HepG2 (cell line): Measurements from ENCODE around the gene TTC21B. TPM values are rescaled to one million over a fixed set of nuclear protein-coding genes. Genes with fewer than 3 reads are reported as not detected.

Experiments
- CCDC6 ChIP-seq: sonication (generic); formaldehyde crosslinking; IDR thresholded peaks from 2 replicates; pipeline ENCODE4 v1.8.1; 2022; ENCODE audit warnings: mild to moderate bottlenecking, missing genetic modification reagents, moderate library complexity
- HDAC1 ChIP-seq: sonication (generic); formaldehyde crosslinking; IDR thresholded peaks from 2 replicates; pipeline ENCODE4 v1.5.1; 2020; ENCODE audit warnings: mild to moderate bottlenecking, missing genetic modification reagents
- HIC2 ChIP-seq: sonication (generic); formaldehyde crosslinking; IDR thresholded peaks from 2 replicates; pipeline ENCODE4 v1.9.0; 2022; ENCODE audit warnings: low read depth, missing genetic modification reagents
- IKZF4 ChIP-seq: sonication (generic); formaldehyde crosslinking; IDR thresholded peaks from 2 replicates; pipeline ENCODE4 v1.5.1; 2020; ENCODE audit warnings: borderline replicate concordance, mild to moderate bottlenecking, low read depth, missing genetic modification reagents; ENCODE audit errors: not compliant biosample characterization
- PHF21A ChIP-seq: sonication (generic); formaldehyde crosslinking; IDR thresholded peaks from 2 replicates; pipeline ENCODE4 v1.5.0; 2020; ENCODE audit warnings: mild to moderate bottlenecking, missing genetic modification reagents
- POGK ChIP-seq: sonication (generic); formaldehyde crosslinking; conservative IDR thresholded peaks from 2 replicates; pipeline ENCODE4 v1.8.0; 2022; ENCODE audit warnings: mild to moderate bottlenecking, moderate library complexity, missing genetic modification reagents
- TBP ChIP-seq: sonication (generic); formaldehyde crosslinking; IDR thresholded peaks from 2 replicates; pipeline ENCODE4 v1.5.0; 2020; ENCODE audit warnings: missing genetic modification reagents
- THAP11 ChIP-seq: IDR thresholded peaks from 2 replicates; pipeline ENCODE4 v1.6.1; 2016; ENCODE audit warnings: missing biosample characterization, missing genetic modification reagents
- THAP9 ChIP-seq: sonication (generic); formaldehyde crosslinking; IDR thresholded peaks from 2 replicates; pipeline ENCODE4; 2020; ENCODE audit warnings: missing genetic modification reagents, mild to moderate bottlenecking, borderline replicate concordance
- ZNF160 ChIP-seq: sonication (generic); formaldehyde crosslinking; IDR thresholded peaks from 2 replicates; pipeline ENCODE4 v1.8.0; 2022; ENCODE audit warnings: mild to moderate bottlenecking, inconsistent platforms, missing genetic modification reagents
- ZNF264 ChIP-seq: sonication (generic); formaldehyde crosslinking; IDR thresholded peaks from 2 replicates; pipeline ENCODE4 v1.4.0; 2020; ENCODE audit warnings: missing genetic modification reagents
- ZNF609 ChIP-seq: sonication (generic); formaldehyde crosslinking; IDR thresholded peaks from 2 replicates; pipeline ENCODE4 v1.4.0; 2020; ENCODE audit warnings: mild to moderate bottlenecking, missing genetic modification reagents, borderline replicate concordance
- ZNF740 ChIP-seq: sonication (generic); formaldehyde crosslinking; IDR thresholded peaks from 2 replicates; pipeline ENCODE4 v1.4.0; 2020; ENCODE audit warnings: missing genetic modification reagents
- ZNF891 ChIP-seq: sonication (generic); formaldehyde crosslinking; IDR thresholded peaks from 2 replicates; pipeline ENCODE4 v1.5.0; 2020; ENCODE audit warnings: mild to moderate bottlenecking, missing genetic modification reagents
- polyA plus RNA-seq, 8 experiments: library from polyadenylated mRNA; depleted of rRNA in 3 of 8; stranded (reverse) in 7 of 8; unstranded in 1 of 8; fragments of >200 nt; fragmentation: Illumina TruSeq in 4 of 8; extraction: Trizol in 4 of 8; gene quantifications; 2 replicates each; pipeline versions ENCODE4 v1.2.1 to v1.2.3, GENCODE V29; 2011 to 2016; ENCODE audit warnings: low read depth in 4 of 8, missing spikeins in 1 of 8, mixed read lengths in 1 of 8; ENCODE audit not compliant: insufficient read depth in 1 of 8
- total RNA-seq, 5 experiments: library from RNA; depleted of rRNA; stranded (reverse); fragments of >200 nt; fragmentation: Illumina TruSeq; extraction: Trizol; gene quantifications; 2 replicates each; pipeline ENCODE4 v1.2.3, GENCODE V29; 2016; ENCODE audit warnings: low read depth in 1 of 5

TTC21B gene
- total and polyA plus RNA-seq, 2 of the 13 experiments (the other 11 are each of a cell fraction or from before 2014, with no cell fraction given) = 39.1 to 67.1 TPM

- TF ChIP-seq IKZF4 (CRISPR knock-in tag) (no peak), POGK (CRISPR knock-in tag) (peak; percentile 94), THAP9 (peak; percentile 90; the same call in 1 of the 2 replicates), CCDC6 (peak; percentile 93), ZNF160 (CRISPR knock-in tag) (peak; percentile 94), HDAC1 (peak; percentile 87), ZNF891 (CRISPR knock-in tag) (peak; percentile 85), HIC2 (no peak), PHF21A (CRISPR knock-in tag) (peak; percentile 97), TBP (no peak), ZNF264 (peak; percentile 81), ZNF609 (CRISPR knock-in tag) (peak; percentile 78), ZNF740 (CRISPR knock-in tag) (0 out of 2 replicates have a peak, but pooled peaks have one; percentile 70), THAP11 (CRISPR knock-in tag) (peak; percentile 81)
Measured at GRCh38 chr2:165953655-165954606, at the start of gene TTC21B (continued).
